Hematopoietic multipotent progenitor cell treated with erythropoietin and hydrocortisone succinate and interleukin-3 and kit ligand, for 15 days (in vitro differentiated cells): ENCODE results near the gene GNA12.

Source experiments
- DNase-seq: peaks from one replicate; pipeline ENCODE4 v3.0.0-alpha.2; 2015; ENCODE audit warnings: low spot score

The GNA12 gene

DNA sequence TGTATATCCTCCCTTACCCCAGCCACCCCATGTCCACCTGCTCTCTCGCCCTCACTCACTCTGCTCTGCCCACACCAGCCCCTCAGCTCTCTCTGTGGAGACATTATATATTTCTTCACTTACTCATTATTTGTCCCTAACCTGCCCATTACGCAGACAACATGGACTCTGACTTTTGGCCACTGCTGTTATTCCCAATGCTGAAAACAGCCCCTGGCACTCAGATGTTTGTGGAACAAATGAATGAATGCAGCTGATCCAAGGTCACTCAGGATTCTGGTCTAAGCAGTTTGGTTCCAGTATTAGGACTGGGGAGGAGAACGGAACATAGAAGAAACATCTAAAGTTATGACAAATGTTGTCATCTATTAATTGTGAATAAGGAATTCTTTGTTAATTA lies 26.7 kb downstream of the GNA12 start:
- no peak for DNase-seq

DNA sequence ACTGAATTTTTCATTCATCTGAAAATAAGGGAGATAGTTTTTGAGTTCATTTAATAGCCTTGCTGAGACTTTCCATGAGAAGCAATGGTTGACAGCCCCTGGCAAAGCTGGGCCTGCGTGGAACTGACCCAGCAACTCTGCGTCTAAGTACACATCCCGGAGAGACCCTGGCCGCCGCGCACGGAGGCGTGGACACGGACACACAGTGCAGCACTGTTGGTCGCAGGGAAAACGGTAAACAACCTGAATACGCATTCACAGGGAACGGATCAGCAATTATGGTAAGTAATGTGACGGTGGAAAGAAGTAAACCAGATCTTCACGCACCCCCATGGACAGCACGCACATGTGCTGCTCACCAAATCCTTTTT lies 28.2 kb downstream of the GNA12 start:
- no peak for DNase-seq

DNA sequence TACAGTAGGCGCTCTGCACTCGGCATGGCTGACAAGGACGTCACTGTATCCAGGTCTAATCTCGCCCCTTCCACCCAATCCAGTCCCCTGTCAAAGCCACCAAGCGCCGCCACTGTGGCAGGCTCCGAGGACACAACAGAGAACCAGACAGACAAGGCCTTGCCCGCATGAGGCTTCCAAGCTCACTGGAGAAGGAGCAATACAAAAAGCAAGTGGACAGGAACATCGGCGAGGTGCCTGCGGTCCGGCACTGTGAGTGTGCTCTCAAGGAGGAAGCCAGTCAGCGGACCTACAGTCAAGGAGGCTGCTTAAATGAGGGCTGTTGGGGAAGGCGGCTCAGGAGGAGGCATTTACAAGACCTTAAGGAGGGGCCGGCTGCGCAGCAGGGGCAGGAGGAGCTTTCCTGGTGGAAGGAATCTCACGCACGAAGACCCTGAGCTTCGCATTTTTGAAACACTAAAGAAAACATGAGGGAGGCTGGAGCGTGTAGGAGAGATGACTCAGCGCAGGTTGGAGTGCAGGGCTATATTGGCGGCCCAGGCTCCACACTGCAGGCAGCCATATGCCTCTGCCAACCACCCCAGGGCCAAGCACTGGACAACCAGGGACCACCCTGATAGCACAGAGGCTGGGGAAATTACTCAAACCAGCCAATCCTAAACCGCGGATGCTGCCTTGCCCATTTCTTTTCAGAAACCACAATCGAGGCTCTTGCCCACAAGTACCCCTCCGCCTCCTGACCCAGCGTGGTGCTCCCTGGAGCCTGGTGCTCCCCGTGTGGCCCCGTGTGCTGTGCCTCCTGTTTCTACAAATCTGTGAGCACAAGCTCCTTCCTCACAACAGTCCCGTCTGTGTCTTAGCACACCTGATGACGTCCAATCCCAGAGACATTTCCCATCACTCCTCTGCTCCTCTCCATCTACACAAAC lies 28.9 kb downstream of the GNA12 start:
- no peak for DNase-seq

GRCh38 chr7:2814186-2814945 lies 29.7 kb downstream of the GNA12 start:
- DNase-seq, result no peak

- DNase-seq, result no peak
Measured at GRCh38 chr7:2813350-2814185, 30.5 kb downstream of the GNA12 start.

GRCh38 chr7:2812831-2813230 lies 31.3 kb downstream of the GNA12 start:
- no peak for DNase-seq

GRCh38 chr7:2812114-2812487 lies 32.0 kb downstream of the GNA12 start:
- no peak for DNase-seq

DNA sequence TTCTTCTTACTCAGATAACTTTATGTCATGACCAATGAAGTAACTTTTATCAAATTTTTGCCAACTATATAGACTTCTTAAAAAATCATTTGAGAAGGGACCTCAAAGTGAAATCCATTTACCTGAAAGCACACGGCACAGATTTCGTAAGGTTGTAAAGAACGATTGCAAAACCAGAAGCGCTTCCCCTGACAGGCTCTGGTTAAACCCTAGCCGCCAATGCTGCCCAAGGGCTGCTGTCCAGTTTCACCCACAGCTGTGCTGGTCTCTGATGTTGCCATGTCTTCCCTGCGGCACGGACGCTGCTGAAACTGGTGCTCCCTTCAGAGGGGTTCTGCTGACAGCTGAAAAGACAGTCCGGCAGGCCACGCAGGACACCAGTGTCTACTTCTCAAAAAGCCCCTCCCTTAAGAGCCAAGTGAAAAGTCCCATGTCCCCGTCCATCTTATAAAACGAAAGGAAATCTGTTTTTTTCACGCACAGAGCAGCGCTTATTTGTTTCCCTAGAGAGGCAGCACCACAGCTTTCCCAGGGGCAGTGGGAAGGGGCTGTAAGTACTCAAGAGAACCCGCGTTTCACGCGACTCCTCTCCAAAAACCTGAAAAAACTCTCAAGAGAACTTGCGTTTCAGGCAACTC lies 32.5 kb downstream of the GNA12 start:
- DNase-seq, result no peak

DNA sequence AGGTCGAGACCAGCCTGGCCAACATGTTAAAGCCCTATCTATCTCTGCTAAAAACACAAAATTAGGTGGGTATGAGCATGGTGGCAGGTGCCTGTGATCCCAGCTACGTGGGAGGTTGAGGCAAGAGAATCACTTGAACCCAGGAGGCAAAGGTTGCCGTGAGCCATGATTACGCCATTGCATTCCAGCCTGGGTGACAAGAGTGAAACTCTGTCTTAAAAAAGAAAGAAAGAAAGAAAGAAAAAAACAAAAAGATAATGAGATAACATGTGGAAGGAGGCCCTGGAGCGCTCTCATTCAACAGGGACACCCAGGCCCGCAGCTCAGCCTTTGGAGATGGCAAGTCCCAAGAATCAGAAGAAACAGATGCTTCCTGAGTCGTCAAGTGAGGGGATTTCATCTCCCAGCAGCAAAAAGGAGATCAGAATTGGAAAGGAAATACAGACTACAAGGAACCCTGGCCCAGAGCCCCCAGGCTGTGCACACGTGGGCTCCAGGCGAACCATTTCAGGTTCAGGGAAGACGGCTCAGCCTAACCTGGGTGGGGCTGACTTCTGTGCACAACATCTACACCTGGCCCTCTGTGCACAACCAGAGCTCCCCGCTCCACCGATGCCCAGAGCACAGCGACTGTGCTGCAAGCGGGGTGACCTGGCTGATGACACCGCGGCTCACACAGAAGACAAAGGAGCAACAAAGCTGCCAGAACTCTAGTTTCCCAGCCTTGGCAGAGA lies 33.3 kb downstream of the GNA12 start:
- no peak for DNase-seq

DNA sequence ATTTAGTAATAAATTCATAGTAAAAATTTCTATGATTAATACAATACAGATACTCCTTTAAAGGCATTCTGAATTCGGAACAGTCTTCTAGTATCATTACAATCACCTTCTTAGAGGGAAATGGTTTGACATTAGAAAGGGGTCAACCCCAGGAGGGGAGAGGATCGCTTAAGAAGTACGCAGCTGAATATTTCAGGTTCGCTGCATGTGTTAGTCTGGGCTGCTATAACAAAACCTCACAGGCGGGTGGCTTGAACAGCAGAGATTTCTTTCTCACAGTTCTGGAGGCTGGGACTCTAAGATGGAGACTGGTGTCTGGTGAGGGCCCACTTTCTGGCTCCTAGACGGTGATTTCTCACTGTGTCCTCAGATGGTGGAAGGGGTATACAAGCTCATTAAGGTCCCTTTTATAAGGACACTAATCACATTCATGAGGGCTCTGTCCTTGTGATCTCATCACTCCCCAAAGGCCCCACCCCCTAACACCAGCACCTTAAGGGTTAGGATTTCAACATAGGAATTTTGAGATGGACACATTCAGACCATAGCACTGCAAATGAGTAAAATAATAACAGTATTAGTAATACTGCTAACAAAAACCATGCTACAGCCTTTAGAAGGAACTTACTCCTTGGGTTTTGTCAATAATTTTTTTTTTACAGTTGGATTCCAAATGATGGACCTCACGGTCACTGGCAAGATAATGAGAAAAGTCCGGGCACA lies 34.0 kb downstream of the GNA12 start:
- DNase-seq, result no peak

- DNase-seq, result no peak
Measured at GRCh38 chr7:2808891-2809665, 35.0 kb downstream of the GNA12 start.

DNA sequence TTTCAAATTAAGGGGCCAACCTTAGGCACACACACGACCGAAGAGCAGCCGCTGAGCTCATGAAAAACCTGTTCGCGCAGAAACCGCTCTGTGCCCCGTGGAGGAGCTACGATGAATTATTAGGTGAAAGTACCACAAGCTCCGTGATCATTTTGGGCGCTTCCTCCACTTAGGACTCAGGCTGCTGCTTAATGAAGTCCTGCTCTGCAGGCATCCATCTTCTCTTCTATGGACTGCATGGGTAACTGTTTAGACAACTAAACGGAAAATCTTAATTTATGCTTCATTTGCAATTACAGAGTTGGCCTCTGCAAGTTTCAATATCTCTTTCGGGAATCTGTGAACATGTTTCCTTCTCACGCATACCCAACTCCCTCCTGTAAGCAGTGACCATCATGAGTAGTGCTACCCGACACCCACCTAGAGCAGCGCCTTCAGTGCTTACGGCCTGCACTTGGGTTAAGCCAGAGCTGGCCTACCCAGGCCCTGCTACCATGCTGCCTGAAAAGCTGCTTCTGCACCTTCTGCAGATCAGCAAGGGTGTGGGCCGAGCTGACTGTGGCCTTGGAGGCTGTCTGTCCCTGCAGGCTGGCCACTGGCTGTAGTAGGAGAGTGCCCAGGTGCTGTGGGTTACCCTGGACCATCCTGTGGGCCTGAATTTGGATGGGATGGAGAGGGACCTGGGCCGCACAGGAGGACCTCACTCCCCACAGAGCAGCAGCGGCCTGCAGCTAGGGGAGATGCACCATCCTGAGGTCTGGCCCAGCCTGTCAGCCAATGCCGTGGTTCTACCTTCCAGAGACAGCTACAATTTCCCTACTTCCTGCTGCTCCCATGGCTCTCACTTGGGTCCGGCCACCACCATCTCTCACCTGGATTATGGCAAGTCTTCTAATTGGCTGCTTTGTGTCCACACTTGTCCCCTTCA lies 36.0 kb downstream of the GNA12 start:
- no peak for DNase-seq

DNA sequence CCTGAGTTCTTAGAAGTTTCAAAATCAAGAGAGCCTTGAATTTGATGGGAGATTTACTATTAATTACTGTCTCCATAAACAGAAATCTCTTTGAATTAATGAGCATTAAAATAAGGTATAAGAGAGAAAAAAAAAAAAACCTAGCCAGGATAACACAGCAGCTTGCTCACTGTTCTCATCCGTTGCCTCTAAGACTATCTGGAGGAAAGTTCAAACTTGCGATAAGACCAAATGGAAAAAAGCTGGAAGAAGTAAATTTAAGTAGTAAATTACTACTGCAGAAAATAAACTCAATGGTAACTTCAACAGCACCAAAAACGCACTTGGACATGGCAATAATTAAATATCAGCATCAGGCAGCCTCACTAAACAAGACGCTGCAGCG lies 36.7 kb downstream of the GNA12 start:
- no peak for DNase-seq

DNA sequence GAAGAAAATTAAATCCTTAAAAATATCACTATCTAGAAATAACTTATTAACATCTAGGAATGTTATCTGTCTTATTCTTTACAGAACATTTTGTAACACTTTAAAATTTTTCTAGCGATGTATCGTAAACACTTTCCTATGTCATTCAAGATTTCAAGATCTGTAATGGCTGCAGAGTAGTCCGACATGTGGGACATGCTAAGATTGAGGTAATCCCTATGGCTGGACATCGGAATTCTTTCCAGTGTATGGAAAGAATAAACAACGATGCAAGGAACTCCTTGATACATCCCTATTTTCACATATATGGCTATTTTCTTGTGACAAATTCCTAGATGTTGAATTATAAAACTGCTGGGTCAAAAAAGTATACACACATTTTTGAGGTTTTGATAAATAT lies 37.5 kb downstream of the GNA12 start:
- no peak for DNase-seq

DNA sequence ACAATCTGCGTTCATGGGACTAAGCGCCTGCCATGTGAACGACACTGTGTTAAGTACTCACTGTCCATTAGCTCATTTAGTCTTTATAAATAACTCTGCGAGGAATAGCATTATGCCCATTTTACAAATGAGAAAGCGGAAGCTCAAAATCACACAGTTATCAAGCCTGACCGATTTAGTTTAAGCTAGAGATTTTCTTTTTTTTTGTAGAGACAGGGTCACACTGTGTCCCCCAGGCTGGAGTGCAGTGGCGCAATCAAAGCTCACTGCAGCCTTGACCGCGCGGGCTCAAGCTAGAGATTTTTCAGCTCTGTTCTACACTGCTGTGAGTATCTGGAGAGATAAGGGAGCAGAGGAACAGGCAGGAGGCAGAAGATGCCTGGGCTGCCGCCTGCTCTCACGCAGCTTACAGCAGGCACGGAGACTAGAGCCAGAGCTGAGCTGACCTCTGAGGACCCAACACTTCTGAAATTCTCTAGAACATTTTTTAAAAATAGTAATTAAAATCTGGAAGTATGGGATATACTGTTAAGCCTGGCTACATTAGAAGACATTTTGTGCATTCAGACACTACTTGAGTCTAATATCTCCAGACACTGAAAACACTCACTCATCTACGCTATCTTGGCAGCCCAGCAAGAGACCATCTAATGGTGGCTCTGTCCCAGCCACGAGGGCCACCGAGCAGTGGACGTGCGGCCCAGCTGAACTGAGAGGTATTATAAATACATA lies 38.7 kb downstream of the GNA12 start:
- DNase-seq, result peak; percentile 44

DNA sequence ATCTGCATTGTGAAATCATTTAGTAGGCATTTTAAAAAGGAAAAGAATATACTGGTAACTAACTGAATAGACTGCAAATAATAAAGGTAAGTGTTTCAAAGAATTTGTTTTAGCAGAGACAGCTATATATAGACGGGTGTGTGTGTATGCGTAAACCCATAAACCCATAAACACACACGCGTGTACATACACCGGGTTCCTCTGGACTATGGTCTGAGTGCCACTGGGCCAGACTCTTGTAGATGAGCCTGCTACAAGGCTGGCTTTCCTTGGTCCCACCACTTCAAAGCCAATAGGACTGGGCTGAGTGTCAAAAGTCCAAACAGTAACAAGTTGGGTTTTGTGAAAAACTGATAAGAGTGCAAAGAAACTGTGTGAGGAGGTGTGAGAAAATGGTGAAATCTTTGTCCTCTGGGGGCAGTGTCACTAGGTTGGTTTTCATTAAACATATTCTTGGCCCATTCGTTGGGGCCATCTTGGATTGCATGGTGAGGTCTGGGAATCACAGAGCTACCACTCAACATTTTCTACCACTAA lies 39.8 kb downstream of the GNA12 start:
- DNase-seq, result peak; percentile 55

DNA sequence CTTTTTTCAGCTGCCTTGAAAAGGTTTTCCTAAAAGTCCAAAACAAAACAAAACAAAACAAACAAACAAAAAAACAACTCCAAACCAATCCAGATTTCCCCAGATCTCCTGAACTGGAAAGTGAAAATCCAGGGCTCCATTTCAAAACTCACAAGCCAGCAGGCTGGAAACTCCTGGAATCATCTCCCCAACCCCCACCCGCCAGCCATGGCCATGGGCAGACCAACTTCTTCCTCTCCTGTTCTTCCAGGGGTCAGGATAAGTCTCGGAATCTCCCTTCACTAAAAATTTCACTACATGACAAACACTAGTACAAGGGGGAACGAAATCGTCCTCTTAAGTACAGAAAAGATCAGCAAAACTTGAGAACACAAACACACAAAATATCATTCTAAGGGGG lies 40.4 kb downstream of the GNA12 start:
- DNase-seq, result no peak

- no peak for DNase-seq
Measured at GRCh38 chr7:2803342-2803692, 40.8 kb downstream of the GNA12 start.
